SK-N-SH (cell line): ENCODE data around the gene C1QTNF3. TPM values are rescaled to one million over a fixed set of nuclear protein-coding genes. Genes with fewer than 3 reads are reported as not detected.

ENCODE experiments used
- CTCF ChIA-PET: fragments of 300-600, 350-600 bp; formaldehyde crosslinking; extraction: SDS; loops from one replicate; lab custom pipeline; 2021; lab: Yijun Ruan, JAX
- POLR2A ChIA-PET: fragments of 350-600 bp; sonication (Branson Sonifier 250); formaldehyde crosslinking; extraction: SDS; loops from one replicate; lab custom pipeline; 2020; ENCODE audit warnings: antibody characterized with exemption, inconsistent platforms; lab: Yijun Ruan, JAX
- DNase-seq: peaks from one replicate; pipeline ENCODE4 v3.0.0; 2012
- H2AFZ ChIP-seq: fragments of 200-600 bp; sonication (generic); 2 replicates; pipeline ENCODE4 v1.8.1; 2016; ENCODE audit warnings: antibody characterized with exemption, mild to moderate bottlenecking, low read depth
- H3F3A ChIP-seq: fragments of 200-600 bp; sonication (generic); replicated peaks from 2 replicates; pipeline ENCODE3; 2016; ENCODE audit warnings: antibody characterized with exemption, mild to moderate bottlenecking; ENCODE audit not compliant: insufficient read depth
- H3K27ac ChIP-seq, 2 experiments: fragments of 200-500 bp in 1 of 2; fragments of 200-600 bp in 1 of 2; sonication (Bioruptor generic) in 1 of 2; sonication (generic), shearing (Covaris generic) in 1 of 2; 2 replicates each; pipeline versions ENCODE4 v1.5.1 to v1.6.1; 2014 to 2016; ENCODE audit warnings: low read depth in 2 of 2, inconsistent platforms in 1 of 2, low read length in 1 of 2, mild to moderate bottlenecking in 1 of 2, mixed read lengths in 1 of 2
- H3K27me3 ChIP-seq: fragments of 200-600 bp; sonication (generic), shearing (Covaris generic); 2 replicates; pipeline ENCODE4 v1.6.1; 2016; ENCODE audit warnings: mixed run types; ENCODE audit not compliant: insufficient read depth
- H3K36me3 ChIP-seq, 2 experiments: fragments of 200-500 bp in 1 of 2; fragments of 200-600 bp in 1 of 2; sonication (Bioruptor generic) in 1 of 2; sonication (generic) in 1 of 2; replicated peaks in 1 of 2; 2 replicates each; pipeline versions ENCODE3 to v1.5.1; 2014 to 2016; ENCODE audit warnings: low read length in 1 of 2, mild to moderate bottlenecking in 1 of 2; ENCODE audit not compliant: insufficient read depth in 2 of 2, control insufficient read depth in 1 of 2
- H3K4me1 ChIP-seq, 2 experiments: fragments of 200-500 bp in 1 of 2; fragments of 200-600 bp in 1 of 2; sonication (Bioruptor generic) in 1 of 2; sonication (generic), shearing (Covaris generic) in 1 of 2; 2 replicates each; pipeline versions ENCODE4 v1.5.1 to v1.6.1; 2014 to 2016; ENCODE audit warnings: low read depth in 1 of 2, low read length in 1 of 2, mixed run types in 1 of 2; ENCODE audit not compliant: insufficient read depth in 2 of 2, control insufficient read depth in 1 of 2
- H3K4me2 ChIP-seq: fragments of 200-600 bp; sonication (generic), shearing (Covaris generic); 2 replicates; pipeline ENCODE4 v1.6.1; 2017; ENCODE audit warnings: mixed run types
- H3K4me3 ChIP-seq, 2 experiments: fragments of 200-500 bp in 1 of 2; fragments of 200-600 bp in 1 of 2; sonication (Bioruptor generic) in 1 of 2; sonication (generic), shearing (Covaris generic) in 1 of 2; 2 replicates each; pipeline versions ENCODE4 v1.5.1 to v1.8.1; 2014 to 2016; ENCODE audit warnings: low read depth in 2 of 2, inconsistent platforms in 1 of 2, low read length in 1 of 2, mild to moderate bottlenecking in 1 of 2, mixed read lengths in 1 of 2, moderate library complexity in 1 of 2
- H3K79me2 ChIP-seq: fragments of 200-600 bp; sonication (generic); 2 replicates; pipeline ENCODE4 v1.8.1; 2017; ENCODE audit warnings: mild to moderate bottlenecking; ENCODE audit not compliant: insufficient read depth
- H3K9ac ChIP-seq: fragments of 200-600 bp; sonication (generic); 2 replicates; pipeline ENCODE4 v1.6.1; 2017; ENCODE audit warnings: mixed run types
- H3K9me2 ChIP-seq: fragments of 200-600 bp; sonication (generic); 2 replicates; pipeline ENCODE4 v1.6.1; 2017; ENCODE audit warnings: mixed run types
- H3K9me3 ChIP-seq: fragments of 200-600 bp; sonication (generic); 2 replicates; pipeline ENCODE4 v1.6.1; 2017; ENCODE audit warnings: mixed run types, mild to moderate bottlenecking, moderate library complexity
- H4K20me1 ChIP-seq: fragments of 200-600 bp; sonication (generic); 2 replicates; pipeline ENCODE4 v1.6.1; 2017; ENCODE audit warnings: mild to moderate bottlenecking, mixed run types; ENCODE audit not compliant: insufficient read depth
- EP300 ChIP-seq, 2 experiments: IDR thresholded peaks; 2 replicates each; pipeline versions ENCODE4 v1.4.0 to v1.6.1; 2012; ENCODE audit warnings: borderline replicate concordance in 1 of 2, low read depth in 1 of 2, low read length in 1 of 2
- FOXM1 ChIP-seq: IDR thresholded peaks from 2 replicates; pipeline ENCODE4 v1.4.0; 2012; ENCODE audit warnings: low read depth, mild to moderate bottlenecking
- GABPA ChIP-seq: IDR thresholded peaks from 2 replicates; pipeline ENCODE4 v1.4.0; 2012; ENCODE audit warnings: low read depth, mild to moderate bottlenecking
- GATA2 ChIP-seq: sonication (generic); formaldehyde crosslinking; IDR thresholded peaks from 2 replicates; pipeline ENCODE4 v1.5.0; 2020; ENCODE audit warnings: mild to moderate bottlenecking, missing genetic modification reagents
- JUND ChIP-seq: IDR thresholded peaks from 2 replicates; pipeline ENCODE4 v1.4.0; 2012
- MAX ChIP-seq: IDR thresholded peaks from 2 replicates; pipeline ENCODE4 v1.4.0; 2012; ENCODE audit warnings: low read depth
- PBX3 ChIP-seq: IDR thresholded peaks from 2 replicates; pipeline ENCODE4; 2012
- POLR2AphosphoS5 ChIP-seq: IDR thresholded peaks from 2 replicates; pipeline ENCODE4 v1.6.1; 2012; ENCODE audit warnings: low read depth, low read length
- RAD21 ChIP-seq: IDR thresholded peaks from 2 replicates; pipeline ENCODE4 v1.6.1; 2012; ENCODE audit warnings: mild to moderate bottlenecking, low read length
- SIN3A ChIP-seq: IDR thresholded peaks from 2 replicates; pipeline ENCODE4 v1.6.1; 2012; ENCODE audit warnings: low read depth, mild to moderate bottlenecking, low read length, moderate library complexity, borderline replicate concordance
- TCF12 ChIP-seq: IDR thresholded peaks from 2 replicates; pipeline ENCODE4 v1.4.0; 2012
- TEAD4 ChIP-seq: IDR thresholded peaks from 2 replicates; pipeline ENCODE4 v1.4.0; 2012; ENCODE audit warnings: mild to moderate bottlenecking, borderline replicate concordance; ENCODE audit not compliant: insufficient read depth
- USF2 ChIP-seq: fragments of 150-350 bp; IDR thresholded peaks from 2 replicates; pipeline ENCODE4 v1.6.1; 2017; ENCODE audit warnings: antibody characterized with exemption, low read length, low read depth, borderline replicate concordance
- ZBTB33 ChIP-seq: IDR thresholded peaks from 2 replicates; pipeline ENCODE4 v1.4.0; 2012; ENCODE audit warnings: low read depth, borderline replicate concordance
- WGBS: methylation state at CpG from one replicate; pipeline ENCODE4 v1.1.6; 2017; ENCODE audit warnings: low lambda C conversion rate; 5-methylcytosine and 5-hydroxymethylcytosine counted together
- polyA plus RNA-seq, 3 experiments: library from polyadenylated mRNA; depleted of rRNA; stranded (reverse); fragments of >200 nt; gene quantifications; 2 replicates each; pipeline ENCODE4 v1.2.3, GENCODE V29; 2012

The C1QTNF3 gene
- polyA plus RNA-seq, 1 of the 3 experiments (the other 2 are of a cell fraction): 1.5 TPM

GRCh38 chr5:34053133-34053532 is 10.1 kb upstream of the C1QTNF3 start:
- Histone ChIP-seq H3K4me2 (peak overlapping the region; percentile 24; the same call in 1 of the 2 replicates), H3K79me2 (no peaks in the 10 kb centered on the region), H3K9me3 (no peaks in the 10 kb centered on the region), H4K20me1 (no peaks in the 10 kb centered on the region), H3K36me3 (peaks cover 6 to 10% of the 10 kb centered on the region in 2 experiments), H3F3A (peaks cover 14% of the 10 kb centered on the region), H3K9ac (peak overlapping the region; percentile 0; the same call in 1 of the 2 replicates), H3K27me3 (no peaks in the 10 kb centered on the region), H3K4me3 (no peak overlapping the region), H3K4me1 (peaks cover 0 to 16% of the 10 kb centered on the region in 2 experiments; a peak in 3 of 4 replicates), H2AFZ (no peak overlapping the region), H3K27ac (peak overlapping the region; percentile 67 to 68), H3K9me2 (no peaks in the 10 kb centered on the region)
- POLR2A ChIA-PET: no interaction called here
- WGBS: 27% methylated on average over 2 of the region's 2 CpGs
- TF ChIP-seq USF2 (no peak), JUND (peak; percentile 28; the same call in 1 of the 2 replicates), GATA2 (CRISPR knock-in tag) (no peak), TCF12 (peak; percentile 25; the same call in 1 of the 2 replicates), EP300 (IDR thresholded peaks at IDR 0.05; ENCODE audit: borderline replicate concordance in 1 of 2, low read depth in 1 of 2, low read length in 1 of 2) (0 out of 4 replicates have a peak, but pooled peaks of 1 of the 2 experiments have one; percentile 6), RAD21 (no peak), FOXM1 (no peak), POLR2AphosphoS5 (no peak)
- DNase-seq: no peak
- CTCF ChIA-PET: no interaction called here

- CTCF ChIA-PET: no interaction called here
- TF ChIP-seq SIN3A: no peak
- TF ChIP-seq ZBTB33: no peak
- no peak for TF ChIP-seq POLR2AphosphoS5
- TF ChIP-seq TEAD4: no peak
- TF ChIP-seq MAX: no peak
- no peak for TF ChIP-seq GABPA
- TF ChIP-seq RAD21: no peak
- TF ChIP-seq PBX3: no peak
- H2AFZ ChIP-seq: no peak overlapping the region
- H3K79me2 ChIP-seq: no peaks in the 10 kb centered on the region
- no peaks in the 10 kb centered on the region for H3K9me3 ChIP-seq
- H3K27me3 ChIP-seq: no peaks in the 10 kb centered on the region
- H3K4me2 ChIP-seq: no peak overlapping the region
- no peaks in the 10 kb centered on the region for H3K9me2 ChIP-seq
- no peak overlapping the region for H3K9ac ChIP-seq
- 85% methylated on average over 4 of the region's 4 CpGs for WGBS
- H4K20me1 ChIP-seq: no peaks in the 10 kb centered on the region
- no peak overlapping the region for H3K4me3 ChIP-seq
- no peak for DNase-seq
- peaks cover 14% of the 10 kb centered on the region for H3F3A ChIP-seq
- H3K27ac ChIP-seq: no peak overlapping the region
- peaks cover 0 to 16% of the 10 kb centered on the region in 2 experiments; a peak in 3 of 4 replicates for H3K4me1 ChIP-seq
- POLR2A ChIA-PET: no interaction called here
- H3K36me3 ChIP-seq: peaks cover 6% of the 10 kb centered on the region in 2 experiments
These were observed 8.5 kb upstream of the C1QTNF3 start for GRCh38 chr5:34051374-34051980.
